Prostate gland (tissue), 2 donors: ENCODE data around the gene RBFOX2. TPM values are rescaled to one million over a fixed set of nuclear protein-coding genes. Genes with fewer than 3 reads are reported as not detected.

Experiments used
- DNase-seq: peaks from one replicate; pipeline ENCODE4 v3.0.0-alpha.2; 2019; ENCODE audit warnings: low spot score
- H3K27ac ChIP-seq, 2 donors: fragments of 200-600 bp; sonication (generic); 2 replicates each; pipeline ENCODE4 v1.5.1; 2017 to 2019
- H3K27me3 ChIP-seq: fragments of 200-600 bp; sonication (generic); replicated peaks from 2 replicates; pipeline ENCODE4 v1.5.1; 2019; ENCODE audit not compliant: insufficient read depth
- H3K36me3 ChIP-seq, 2 donors: fragments of 200-600 bp; sonication (generic); 1 replicate in 1 of 2; 2 replicates in 1 of 2; pipeline versions ENCODE4 v1.5.1 to v1.8.1; 2017 to 2019
- H3K4me1 ChIP-seq: fragments of 200-600 bp; sonication (generic); replicated peaks from 2 replicates; pipeline ENCODE4 v1.5.1; 2019
- H3K4me3 ChIP-seq, 2 donors: fragments of 200-600 bp; sonication (generic); 2 replicates each; pipeline ENCODE4 v1.5.1; 2017 to 2019
- H3K9me3 ChIP-seq: fragments of 200-600 bp; sonication (generic); 2 replicates; pipeline ENCODE4 v1.5.1; 2017
- CTCF ChIP-seq, 4 experiments: fragments of 200-600 bp in 2 of 4; fragments of 450-650 bp in 2 of 4; sonication (generic) in 2 of 4; IDR thresholded peaks; 1 replicate in 3 of 4; 2 replicates in 1 of 4; pipeline ENCODE4 v1.5.1; 2016 to 2019; ENCODE audit warnings: antibody characterized with exemption in 4 of 4, mild to moderate bottlenecking in 2 of 4, moderate library complexity in 2 of 4
- POLR2A ChIP-seq: fragments of 450-650 bp; IDR thresholded peaks from one replicate; pipeline ENCODE4 v1.6.1; 2016; ENCODE audit warnings: antibody characterized with exemption, mild to moderate bottlenecking
- POLR2AphosphoS5 ChIP-seq: sonication (generic); formaldehyde crosslinking; IDR thresholded peaks from one replicate; pipeline ENCODE4 v1.6.1; 2017; ENCODE audit warnings: antibody characterized with exemption
- WGBS: methylation state at CpG from one replicate; pipeline ENCODE4 v1.1.5; 2018; 5-methylcytosine and 5-hydroxymethylcytosine counted together
- intact Hi-C: fragments of 100-400 bp; cut with DNase I; formaldehyde crosslinking; loops from one replicate; pipeline ENCODE4 v1.14.2; 2022
- total RNA-seq, 2 donors: library from RNA; depleted of rRNA; stranded (reverse); fragments of >200 nt; gene quantifications; one replicate each; pipeline ENCODE4 v1.1.0, GENCODE V29; 2016

RBFOX2 gene
- total RNA-seq, 2 donors from 2014 or later, result 59.8 to 79.4 TPM

DNA sequence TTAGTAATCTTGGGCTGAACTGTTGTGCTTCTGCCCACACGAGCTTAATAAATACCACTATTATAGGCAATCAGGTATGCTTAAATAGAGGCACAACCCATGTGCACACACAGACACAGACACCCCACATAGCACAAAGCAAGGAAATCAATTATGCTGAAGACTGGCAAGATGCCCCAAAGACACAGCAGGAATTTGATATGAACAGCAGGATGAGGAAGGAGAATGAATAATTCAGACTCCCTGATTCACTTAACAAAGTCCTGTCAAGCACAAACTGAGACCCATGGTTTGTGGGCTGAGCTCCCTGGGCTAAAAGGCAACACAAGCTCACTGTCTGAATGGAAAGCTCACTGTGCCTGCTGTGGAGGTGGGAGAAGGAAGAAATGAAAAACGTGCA is 42.5 kb downstream of the RBFOX2 start:
- Histone ChIP-seq H3K27me3 (no peaks in the 10 kb centered on the region), H3K27ac (no peak overlapping the region), H3K36me3 (no peaks in the 10 kb centered on the region), H3K4me1 (peaks cover 3% of the 10 kb centered on the region), H3K9me3 (no peaks in the 10 kb centered on the region), H3K4me3 (no peak overlapping the region)
- DNase-seq, result no peak
- intact Hi-C loops, result no loop called here
- 31% methylated on average over 2 of the region's 2 CpGs for WGBS
- TF ChIP-seq POLR2A (no peak), CTCF (IDR thresholded peaks at IDR 0.05) (no peak)

DNA sequence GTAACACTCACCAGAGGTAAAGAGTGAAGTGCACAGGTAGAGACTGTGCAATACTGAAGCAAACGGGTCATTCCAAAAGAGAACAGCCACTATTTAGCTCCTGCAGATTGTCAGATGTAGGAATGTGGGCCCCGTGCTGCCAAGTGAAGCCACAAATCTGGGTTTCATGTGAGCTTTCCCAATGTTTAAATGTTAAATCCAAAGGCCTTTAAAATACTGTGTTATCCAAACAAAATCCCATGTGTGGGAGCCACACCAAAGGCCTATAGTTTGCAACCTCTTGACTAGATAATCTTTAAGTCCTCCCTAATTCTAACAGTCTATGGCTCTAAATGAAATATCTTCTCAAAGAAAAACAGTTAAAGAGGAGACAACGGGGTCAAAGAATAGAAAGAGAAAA is 43.3 kb downstream of the RBFOX2 start:
- no peak for DNase-seq
- Histone ChIP-seq H3K9me3 (no peaks in the 10 kb centered on the region), H3K4me3 (no peak overlapping the region), H3K27me3 (no peaks in the 10 kb centered on the region), H3K27ac (no peak overlapping the region), H3K4me1 (peaks cover 3% of the 10 kb centered on the region), H3K36me3 (no peaks in the 10 kb centered on the region)
- WGBS, result 74% methylated on average over 3 of the region's 3 CpGs
- intact Hi-C loops, result no loop called here
- TF ChIP-seq POLR2AphosphoS5, result no peak
- TF ChIP-seq POLR2A, result no peak
- TF ChIP-seq CTCF (IDR thresholded peaks at IDR 0.05), result no peak

DNA sequence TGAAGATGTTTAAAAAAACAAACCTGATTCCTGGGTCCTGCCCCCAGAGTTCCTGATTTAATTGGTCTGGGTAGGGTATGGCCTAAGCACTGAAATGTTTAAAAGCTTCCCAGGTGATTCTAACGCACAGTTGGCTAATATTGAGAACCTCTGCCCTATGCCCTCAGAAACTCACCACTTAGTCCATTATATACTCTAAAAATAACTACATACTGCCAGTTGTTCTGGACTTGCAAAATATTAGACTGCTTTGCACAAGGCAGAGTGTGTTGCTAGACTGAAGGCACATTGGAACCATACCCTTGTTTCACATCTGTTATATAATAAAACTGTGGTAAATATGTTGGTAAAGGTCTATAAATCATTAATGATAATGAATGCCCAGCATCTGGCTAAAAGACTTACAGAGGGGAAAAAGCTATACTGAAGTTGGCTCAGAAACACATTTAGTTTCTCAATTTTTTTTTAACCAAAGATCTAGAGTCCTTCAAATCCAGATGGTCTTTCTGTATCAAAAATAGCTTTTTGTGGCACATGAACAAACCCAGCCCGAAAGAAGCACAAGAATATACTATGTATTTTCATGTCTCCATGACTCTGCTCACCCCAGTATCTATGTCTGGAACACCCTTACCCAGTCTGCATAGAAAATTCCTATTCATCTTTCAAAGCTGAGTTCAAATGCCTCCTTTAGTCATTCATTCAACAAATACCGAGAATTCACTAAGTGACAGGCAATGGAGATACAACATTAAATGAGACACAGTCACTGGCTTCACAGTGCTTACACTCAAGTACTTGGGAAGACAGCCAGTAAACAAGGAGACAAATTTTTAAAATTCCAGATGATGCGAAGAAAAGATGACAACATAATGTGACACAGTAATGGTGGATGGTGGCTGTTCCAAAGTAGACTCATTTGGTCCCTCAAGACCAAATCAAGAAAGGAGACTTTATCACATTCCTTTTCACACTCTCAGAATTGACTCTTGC is 44.1 kb downstream of the RBFOX2 start:
- Histone ChIP-seq H3K36me3 (no peaks in the 10 kb centered on the region), H3K4me3 (no peak overlapping the region), H3K4me1 (peaks cover 3% of the 10 kb centered on the region), H3K27ac (no peak overlapping the region), H3K27me3 (no peaks in the 10 kb centered on the region), H3K9me3 (no peaks in the 10 kb centered on the region)
- no peak for DNase-seq
- no peak for TF ChIP-seq POLR2A
- intact Hi-C loops, result no loop called here
- 95% methylated on average over 4 of the region's 4 CpGs for WGBS

DNA sequence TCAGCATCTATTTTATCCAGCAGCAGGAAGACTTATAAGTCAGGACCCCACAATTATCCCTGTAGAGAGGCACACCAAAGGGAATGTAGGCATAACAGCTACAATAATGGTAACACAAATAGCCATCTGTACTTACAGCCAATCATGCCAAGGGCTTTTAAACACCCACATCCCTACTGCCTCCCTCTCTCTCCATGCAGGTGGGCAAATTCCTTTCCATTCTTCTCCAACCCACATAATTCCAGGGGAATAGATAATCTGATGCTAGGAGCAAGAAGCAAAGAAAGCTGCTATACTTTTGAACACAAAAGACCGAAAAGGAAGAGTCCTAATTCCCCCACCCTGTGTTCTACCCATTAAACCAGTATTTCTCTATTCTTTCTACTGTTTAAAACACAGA is 46.7 kb downstream of the RBFOX2 start:
- intact Hi-C loops, result no loop called here
- no peak overlapping the region for H3K27ac ChIP-seq
- WGBS, result 86% methylated on average over 1 of the region's 1 CpG
- H3K4me3 ChIP-seq, result no peak overlapping the region
- H3K27me3 ChIP-seq, result no peaks in the 10 kb centered on the region
- no peak for TF ChIP-seq POLR2A
- no peak for TF ChIP-seq POLR2AphosphoS5
- TF ChIP-seq CTCF (IDR thresholded peaks at IDR 0.05), result no peak
- no peak for DNase-seq
- H3K4me1 ChIP-seq, result peaks cover 3% of the 10 kb centered on the region
- no peaks in the 10 kb centered on the region for H3K9me3 ChIP-seq
- no peaks in the 10 kb centered on the region for H3K36me3 ChIP-seq

DNA sequence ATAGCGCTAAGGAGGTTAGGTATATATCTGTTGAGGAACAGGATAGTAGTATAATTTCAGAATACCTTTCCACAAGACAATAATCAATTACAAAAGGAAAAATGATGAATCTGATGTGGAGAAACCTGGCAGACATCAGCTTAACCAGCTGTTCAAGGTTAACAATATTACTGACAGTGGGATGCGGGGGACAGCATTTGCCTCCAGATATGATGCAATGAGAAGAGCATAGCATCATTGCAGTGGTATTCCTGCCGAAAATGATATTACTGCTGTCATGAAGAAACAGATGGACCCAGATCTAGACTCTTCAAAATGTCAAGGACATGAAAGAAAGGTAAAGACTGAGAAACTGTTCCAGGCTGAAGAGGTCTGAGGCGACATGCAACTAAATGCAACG is 49.7 kb downstream of the RBFOX2 start:
- H3K9me3 ChIP-seq, result no peaks in the 10 kb centered on the region
- TF ChIP-seq POLR2AphosphoS5, result no peak
- TF ChIP-seq CTCF (IDR thresholded peaks at IDR 0.05), result no peak
- TF ChIP-seq POLR2A, result no peak
- WGBS, result 85% methylated on average over 5 of the region's 5 CpGs
- no peak overlapping the region for H3K27ac ChIP-seq
- no peaks in the 10 kb centered on the region for H3K27me3 ChIP-seq
- DNase-seq, result no peak
- H3K36me3 ChIP-seq, result no peaks in the 10 kb centered on the region
- H3K4me1 ChIP-seq, result peaks cover 7% of the 10 kb centered on the region
- H3K4me3 ChIP-seq, result no peak overlapping the region
- intact Hi-C loops, result no loop called here
